Measurements from ENCODE around the gene LRRTM4. TPM values are rescaled to one million over a fixed set of nuclear protein-coding genes. Genes with fewer than 3 reads are reported as not detected.
"Not testable (repeated sequence)": the region's sequence is repeated elsewhere in the genome, so short reads cannot be mapped to it uniquely, and the experiment has no call there.

The LRRTM4 gene
- total and polyA plus RNA-seq, 8 donors = 0.38 to 3.3 (median 2.0) TPM

GRCh38 chr2:77054938-77055337, 467.2 kb downstream of the LRRTM4 start:
- Histone ChIP-seq H3K4me1 (no peaks in the 10 kb centered on the region), H3K27me3 (no peaks in the 10 kb centered on the region), H3K4me3 (no peak overlapping the region), H3K36me3 (no peaks in the 10 kb centered on the region), H3K27ac (no peak overlapping the region), H3K9me3 (no peaks in the 10 kb centered on the region)
- DNase-seq (peak in 1 of 4 donors; percentile 26), ATAC-seq (no peak)
- intact Hi-C loops (cut with DNase I) = no loop called here
- TF ChIP-seq CTCF (IDR thresholded peaks at IDR 0.05) = no peak

GRCh38 chr2:77046339-77046738, 475.8 kb downstream of the LRRTM4 start:
- no peak for ATAC-seq
- intact Hi-C loops (cut with DNase I) = no loop called here
- no peaks in the 10 kb centered on the region for H3K36me3 ChIP-seq
- H3K4me1 ChIP-seq = no peaks in the 10 kb centered on the region
- no peak overlapping the region for H3K27ac ChIP-seq
- DNase-seq = no peak
- no peak for TF ChIP-seq CTCF (IDR thresholded peaks at IDR 0.05)
- no peak overlapping the region for H3K4me3 ChIP-seq
- no peaks in the 10 kb centered on the region for H3K27me3 ChIP-seq
- peaks cover 0 to 4% of the 10 kb centered on the region in 2 donors for H3K9me3 ChIP-seq

DNA sequence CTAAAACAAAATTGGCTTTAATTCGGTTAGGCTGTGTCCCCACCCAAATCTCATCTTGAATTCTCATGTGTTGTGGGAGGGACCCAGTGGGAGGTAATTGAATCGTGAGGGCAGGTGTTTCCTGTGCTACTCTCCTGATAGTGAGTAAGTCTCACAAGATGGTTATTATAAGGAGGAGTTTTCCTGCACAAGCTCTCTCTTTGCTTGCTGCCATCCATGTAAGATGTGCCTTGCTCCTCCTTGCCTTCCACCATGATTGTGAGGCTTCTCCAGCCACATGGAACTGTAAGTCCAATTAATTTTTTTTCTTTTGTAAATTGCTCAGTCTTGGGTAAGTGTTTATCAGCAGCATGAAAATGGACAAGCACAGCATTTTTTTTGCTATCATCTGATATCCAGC, 476.7 kb downstream of the LRRTM4 start:
- H3K4me1 ChIP-seq; H3K9me3 ChIP-seq; H3K27me3 ChIP-seq; intact Hi-C loops (cut with DNase I); H3K4me3 ChIP-seq; H3K36me3 ChIP-seq; DNase-seq; ATAC-seq; H3K27ac ChIP-seq: not testable (repeated sequence)

GRCh38 chr2:77034445-77034844, 487.7 kb downstream of the LRRTM4 start:
- no peak for DNase-seq

GRCh38 chr2:77029237-77029636, 492.9 kb downstream of the LRRTM4 start:
- H3K27me3 ChIP-seq; H3K4me1 ChIP-seq; H3K27ac ChIP-seq; H3K36me3 ChIP-seq; H3K9me3 ChIP-seq; ATAC-seq; H3K4me3 ChIP-seq; intact Hi-C loops (cut with DNase I); DNase-seq: not testable (repeated sequence)

More at GRCh38 chr2:77034445-77034844, 487.7 kb downstream of the LRRTM4 start:
- Histone ChIP-seq H3K27me3 (no peaks in the 10 kb centered on the region), H3K4me1 (no peaks in the 10 kb centered on the region), H3K4me3 (no peak overlapping the region), H3K27ac (no peak overlapping the region), H3K36me3 (no peaks in the 10 kb centered on the region), H3K9me3 (no peaks in the 10 kb centered on the region)
- no peak for TF ChIP-seq CTCF (IDR thresholded peaks at IDR 0.05)
- intact Hi-C loops (cut with DNase I) = no loop called here
- ATAC-seq = no peak

DNA sequence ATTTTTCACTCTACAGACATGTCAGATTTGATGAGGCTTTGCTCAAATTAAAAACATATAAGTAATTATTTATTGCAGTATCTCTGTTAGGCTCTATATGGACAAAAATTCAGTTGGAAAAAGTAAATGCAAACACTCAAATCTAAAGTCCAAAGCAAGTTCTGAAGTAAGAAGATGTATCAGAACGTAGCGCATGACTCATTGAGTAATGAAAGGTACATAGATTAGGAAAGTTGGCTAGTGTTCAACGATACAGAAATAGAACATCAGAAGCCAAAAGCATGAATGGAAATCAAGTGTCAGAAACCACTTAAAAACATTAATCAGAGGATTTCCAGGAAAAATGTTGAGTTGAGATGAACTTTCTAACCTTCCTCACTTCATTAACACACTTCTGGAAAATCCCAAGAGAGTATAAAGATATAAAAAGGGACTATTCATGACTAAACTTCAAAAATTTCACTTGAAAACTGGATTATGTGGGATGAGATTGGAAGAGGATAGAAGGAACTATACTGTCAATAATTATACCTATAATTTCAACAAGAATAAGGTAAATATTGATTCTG, 494.1 kb downstream of the LRRTM4 start:
- ATAC-seq (no peak), DNase-seq (no peak)
- H3K36me3 ChIP-seq = no peaks in the 10 kb centered on the region
- H3K9me3 ChIP-seq = no peaks in the 10 kb centered on the region
- no peak overlapping the region for H3K27ac ChIP-seq
- H3K4me3 ChIP-seq = no peak overlapping the region
- no peaks in the 10 kb centered on the region for H3K27me3 ChIP-seq
- intact Hi-C loops (cut with DNase I) = no loop called here
- H3K4me1 ChIP-seq = no peaks in the 10 kb centered on the region
- no peak for TF ChIP-seq CTCF (IDR thresholded peaks at IDR 0.05)

Data from left lung (tissue), 10 donors.